CD14-positive monocyte (primary cell): ENCODE results near the gene GRIK5. TPM values are rescaled to one million over a fixed set of nuclear protein-coding genes. Genes with fewer than 3 reads are reported as not detected.
"Not testable (repeated sequence)": the region's sequence is repeated elsewhere in the genome, so short reads cannot be mapped to it uniquely, and the experiment has no call there.

Experiments used
- DNase-seq, 3 donors: peaks; one replicate each; pipeline ENCODE4 v3.0.0-alpha.2; 2011 to 2022
- H2AFZ ChIP-seq: 2 replicates; pipeline ENCODE4 v1.6.0; 2012; ENCODE audit warnings: mild to moderate bottlenecking, low read depth, low read length, inconsistent platforms; ENCODE audit not compliant: insufficient read depth, poor library complexity, severe bottlenecking
- H3K27ac ChIP-seq, 2 donors: 1 replicate in 1 of 2; 2 replicates in 1 of 2; pipeline ENCODE4 v1.5.1; 2012 to 2013; ENCODE audit warnings: low read length in 2 of 2, control low read depth in 1 of 2, inconsistent platforms in 1 of 2, low read depth in 1 of 2, mild to moderate bottlenecking in 1 of 2
- H3K27me3 ChIP-seq, 2 donors: one replicate each; pipeline versions ENCODE4 v1.6.0 to v1.6.1; 2011 to 2013; ENCODE audit warnings: low read length in 2 of 2; ENCODE audit not compliant: control insufficient read depth in 2 of 2, insufficient read depth in 2 of 2
- H3K36me3 ChIP-seq, 2 donors: replicated peaks in 1 of 2; 1 replicate in 1 of 2; 2 replicates in 1 of 2; pipeline versions ENCODE4 v1.5.1 to v1.6.1; 2012 to 2013; ENCODE audit warnings: low read length in 2 of 2, control low read depth in 1 of 2, inconsistent platforms in 1 of 2, mild to moderate bottlenecking in 1 of 2; ENCODE audit not compliant: insufficient read depth in 2 of 2, control insufficient read depth in 1 of 2
- H3K4me1 ChIP-seq, 2 donors: 1 replicate in 1 of 2; 2 replicates in 1 of 2; pipeline versions ENCODE4 v1.5.1 to v1.6.1; 2012 to 2013; ENCODE audit warnings: low read length in 2 of 2, control low read depth in 1 of 2, inconsistent platforms in 1 of 2, mild to moderate bottlenecking in 1 of 2, moderate library complexity in 1 of 2; ENCODE audit not compliant: insufficient read depth in 2 of 2, control insufficient read depth in 1 of 2
- H3K4me2 ChIP-seq: replicated peaks from 2 replicates; pipeline ENCODE3; 2012; ENCODE audit warnings: low read length, moderate library complexity, mild to moderate bottlenecking; ENCODE audit not compliant: poor library complexity, severe bottlenecking; ENCODE audit errors: extremely low read depth
- H3K4me3 ChIP-seq, 3 experiments: fragments of 200-600 bp in 1 of 3; sonication (generic) in 1 of 3; replicated peaks in 1 of 3; 1 replicate in 2 of 3; 2 replicates in 1 of 3; pipeline ENCODE4 v1.5.1; 2011 to 2013; ENCODE audit warnings: low read length in 3 of 3, mild to moderate bottlenecking in 3 of 3, control low read depth in 2 of 3, low read depth in 2 of 3, inconsistent platforms in 1 of 3, moderate library complexity in 1 of 3
- H3K79me2 ChIP-seq: 2 replicates; pipeline ENCODE4 v1.6.0; 2012; ENCODE audit warnings: mild to moderate bottlenecking, control low read depth, inconsistent platforms, low read length, moderate library complexity; ENCODE audit not compliant: insufficient read depth
- H3K9ac ChIP-seq: 2 replicates; pipeline ENCODE4 v1.6.0; 2017; ENCODE audit warnings: low read length, mild to moderate bottlenecking; ENCODE audit not compliant: insufficient read depth, poor library complexity, severe bottlenecking
- H3K9me3 ChIP-seq, 2 donors: replicated peaks in 1 of 2; 1 replicate in 1 of 2; 2 replicates in 1 of 2; pipeline versions ENCODE4 v1.5.1 to v1.6.1; 2012 to 2013; ENCODE audit warnings: low read length in 2 of 2, control low read depth in 1 of 2; ENCODE audit not compliant: control insufficient read depth in 1 of 2, insufficient read depth in 1 of 2
- H4K20me1 ChIP-seq: 2 replicates; pipeline ENCODE4 v1.6.0; 2012; ENCODE audit warnings: mild to moderate bottlenecking, low read length, control low read depth, moderate library complexity; ENCODE audit not compliant: insufficient read depth
- H3K27ac Mint-ChIP-seq, 7 donors: one replicate each; pipeline ENCODE4 v1.8.0; 2020; ENCODE audit warnings: mild to moderate bottlenecking in 7 of 7, mixed read lengths in 7 of 7, moderate library complexity in 6 of 7, inconsistent platforms in 2 of 7
- H3K27me3 Mint-ChIP-seq, 3 donors: one replicate each; pipeline ENCODE4 v1.8.0; 2021 to 2022; ENCODE audit warnings: low read depth in 3 of 3, mild to moderate bottlenecking in 3 of 3, mixed read lengths in 3 of 3, moderate library complexity in 3 of 3, inconsistent platforms in 1 of 3
- H3K36me3 Mint-ChIP-seq, 2 donors: one replicate each; pipeline ENCODE4 v1.8.0; 2020; ENCODE audit warnings: mixed read lengths in 2 of 2, inconsistent platforms in 1 of 2, mild to moderate bottlenecking in 1 of 2
- H3K4me1 Mint-ChIP-seq: one replicate; pipeline ENCODE4 v1.8.0; 2020; ENCODE audit warnings: mild to moderate bottlenecking, mixed read lengths
- H3K4me3 Mint-ChIP-seq, 2 donors: one replicate each; pipeline ENCODE4 v1.8.0; 2020; ENCODE audit warnings: mild to moderate bottlenecking in 2 of 2, mixed read lengths in 2 of 2, moderate library complexity in 1 of 2
- H3K9me3 Mint-ChIP-seq, 7 donors: one replicate each; pipeline ENCODE4 v1.8.0; 2020 to 2022; ENCODE audit warnings: mixed read lengths in 7 of 7, mild to moderate bottlenecking in 6 of 7, moderate library complexity in 6 of 7, inconsistent platforms in 2 of 7
- CTCF ChIP-seq: fragments of 200-600 bp; IDR thresholded peaks from one replicate; pipeline ENCODE4 v1.8.0; 2022; ENCODE audit warnings: antibody characterized with exemption, mild to moderate bottlenecking
- WGBS: methylation state at CpG from one replicate; pipeline ENCODE4 v1.1.5; 2013; ENCODE audit warnings: missing lambda C conversion rate; ENCODE audit not compliant: insufficient coverage; 5-methylcytosine and 5-hydroxymethylcytosine counted together
- intact Hi-C, 2 donors: fragments of 100-400 bp; cut with micrococcal nuclease; formaldehyde crosslinking; loops; one replicate each; pipeline versions ENCODE4 v1.15.0 to v1.15.1; 2023
- polyA plus RNA-seq, 3 donors: library from polyadenylated mRNA; depleted of rRNA in 1 of 3; unstranded in 2 of 3; stranded (reverse) in 1 of 3; fragments of 300-500 nt in 2 of 3; fragments of >200 nt in 1 of 3; fragmentation: Illumina TruSeq in 2 of 3; gene quantifications; 1 replicate in 2 of 3; 2 replicates in 1 of 3; pipeline ENCODE4 v1.2.3, GENCODE V29; 2012 to 2021

The GRIK5 gene
- polyA plus RNA-seq, 3 donors, result 0.12 to 0.28 TPM; not detected in 1

- no peak overlapping the region for H3K4me3 Mint-ChIP-seq
- no peak overlapping the region for H3K27ac ChIP-seq
- no peak for DNase-seq
- H3K27me3 Mint-ChIP-seq, result peaks cover 0 to 4% (median 2%) of the 10 kb centered on the region in 3 donors
- H4K20me1 ChIP-seq, result no peaks in the 10 kb centered on the region
- no peaks in the 10 kb centered on the region for H3K27me3 ChIP-seq
- H2AFZ ChIP-seq, result no peak overlapping the region
- no peaks in the 10 kb centered on the region for H3K9me3 ChIP-seq
- intact Hi-C loops, result no loop called here
- no peaks in the 10 kb centered on the region for H3K4me1 ChIP-seq
- no peak overlapping the region for H3K9ac ChIP-seq
- no peak for TF ChIP-seq CTCF
- H3K4me3 ChIP-seq, result no peak overlapping the region
- no peak overlapping the region for H3K4me2 ChIP-seq
- 91% methylated on average over 4 of the region's 8 CpGs for WGBS
- no peaks in the 10 kb centered on the region for H3K36me3 Mint-ChIP-seq
- H3K79me2 ChIP-seq, result no peaks in the 10 kb centered on the region
- H3K36me3 ChIP-seq, result no peaks in the 10 kb centered on the region
- no peaks in the 10 kb centered on the region for H3K4me1 Mint-ChIP-seq
- no peaks in the 10 kb centered on the region for H3K9me3 Mint-ChIP-seq
- no peak overlapping the region for H3K27ac Mint-ChIP-seq
Observed at GRCh38 chr19:42017040-42017439, 53.0 kb downstream of the GRIK5 start.

GRCh38 chr19:42012747-42013146 is 57.3 kb downstream of the GRIK5 start:
- H3K4me3 Mint-ChIP-seq, H3K4me1 Mint-ChIP-seq, H3K4me2 ChIP-seq, H3K36me3 Mint-ChIP-seq, H3K4me3 ChIP-seq, intact Hi-C loops, H4K20me1 ChIP-seq, H3K9me3 ChIP-seq, H3K27me3 Mint-ChIP-seq, DNase-seq, H2AFZ ChIP-seq, H3K27me3 ChIP-seq, H3K9me3 Mint-ChIP-seq, H3K4me1 ChIP-seq, H3K27ac ChIP-seq, H3K9ac ChIP-seq, H3K79me2 ChIP-seq, H3K36me3 ChIP-seq: not testable (repeated sequence)
- no CpG with 5 or more reads among the region's 3 CpGs for WGBS
- H3K27ac Mint-ChIP-seq, result peak overlapping the region in 1 of 7 donors; percentile 68
